Breast epithelium (tissue), 4 donors: ENCODE results near the gene UQCC2. TPM values are rescaled to one million over a fixed set of nuclear protein-coding genes. Genes with fewer than 3 reads are reported as not detected.

Experiments used
- DNase-seq, 2 donors: peaks; one replicate each; pipeline ENCODE4 v3.0.0-alpha.2; 2019; ENCODE audit warnings: low spot score in 2 of 2
- H3K27ac ChIP-seq, 2 donors: fragments of 200-600 bp; sonication (generic) in 1 of 2; one replicate each; pipeline ENCODE4 v1.5.1; 2016 to 2019; ENCODE audit warnings: mild to moderate bottlenecking in 1 of 2
- H3K27me3 ChIP-seq, 2 donors: fragments of 200-600 bp; sonication (generic) in 1 of 2; one replicate each; pipeline versions ENCODE4 v1.5.1 to v1.6.0; 2017 to 2019; ENCODE audit warnings: control low read depth in 1 of 2, mild to moderate bottlenecking in 1 of 2
- H3K36me3 ChIP-seq: fragments of 200-600 bp; one replicate; pipeline ENCODE4 v1.5.1; 2019
- H3K4me1 ChIP-seq, 2 donors: fragments of 200-600 bp; sonication (generic); one replicate each; pipeline ENCODE4 v1.5.1; 2016 to 2019; ENCODE audit warnings: control low read depth in 1 of 2
- H3K4me3 ChIP-seq, 3 donors: fragments of 200-600 bp; sonication (generic); 1 replicate in 2 of 3; 2 replicates in 1 of 3; pipeline ENCODE4 v1.5.1; 2016 to 2019; ENCODE audit warnings: mild to moderate bottlenecking in 3 of 3, moderate library complexity in 2 of 3
- H3K9me3 ChIP-seq, 2 donors: fragments of 200-600 bp; sonication (generic) in 1 of 2; one replicate each; pipeline ENCODE4 v1.5.1; 2016 to 2019; ENCODE audit warnings: control low read depth in 1 of 2
- CTCF ChIP-seq, 3 donors: fragments of 450-650 bp; IDR thresholded peaks; one replicate each; pipeline ENCODE4 v1.5.1; 2016 to 2017; ENCODE audit warnings: antibody characterized with exemption in 3 of 3, mild to moderate bottlenecking in 3 of 3, moderate library complexity in 3 of 3
- POLR2A ChIP-seq: fragments of 450-650 bp; IDR thresholded peaks from one replicate; pipeline ENCODE4 v1.6.1; 2016; ENCODE audit warnings: antibody characterized with exemption, mild to moderate bottlenecking, moderate library complexity
- POLR2AphosphoS5 ChIP-seq, 3 donors: sonication (generic); formaldehyde crosslinking; IDR thresholded peaks; one replicate each; pipeline ENCODE4 v1.6.1; 2017; ENCODE audit warnings: antibody characterized with exemption in 3 of 3
- intact Hi-C: fragments of 100-400 bp; cut with DNase I; formaldehyde crosslinking; loops from one replicate; pipeline ENCODE4 v1.15.1; 2023; ENCODE audit warnings: low total_unique reads
- total RNA-seq, 3 donors: library from RNA; depleted of rRNA; stranded (reverse); fragments of >200 nt; gene quantifications; one replicate each; pipeline ENCODE4 v1.1.0, GENCODE V29; 2016

Gene UQCC2
- total RNA-seq, 3 donors from 2014 or later: 9.9 to 19.7 (median 19.6) TPM

GRCh38 chr6:33702345-33702977 lies 9.0 kb downstream of the UQCC2 start:
- no peak overlapping the region for H3K4me3 ChIP-seq
- no peak for DNase-seq
- H3K27ac ChIP-seq: no peak overlapping the region
- no peaks in the 10 kb centered on the region for H3K27me3 ChIP-seq
- H3K36me3 ChIP-seq: no peaks in the 10 kb centered on the region
- intact Hi-C loops: no loop called here
- no peaks in the 10 kb centered on the region for H3K9me3 ChIP-seq
- peaks cover 0 to 14% of the 10 kb centered on the region in 2 donors for H3K4me1 ChIP-seq
- no peak for TF ChIP-seq POLR2A
- peak in 1 of 3 donors; percentile 50 for TF ChIP-seq CTCF (IDR thresholded peaks at IDR 0.05)

- Histone ChIP-seq H3K27me3 (no peaks in the 10 kb centered on the region), H3K27ac (peak overlapping the region; percentile 66 to 68)
Observed at GRCh38 chr6:33700391-33701050, 11.0 kb downstream of the UQCC2 start.

GRCh38 chr6:33699739-33700138 lies 11.8 kb downstream of the UQCC2 start:
- intact Hi-C loops: loop anchor here (5.0 to 10.0 kb wide), 2 partner anchors 97 to 115 kb away; partner anchors contain the start of gene BAK1
- no peaks in the 10 kb centered on the region for H3K27me3 ChIP-seq
- TF ChIP-seq POLR2A (no peak), CTCF (IDR thresholded peaks at IDR 0.05) (peak in 1 of 3 donors; percentile 21)
- H3K27ac ChIP-seq: peak overlapping the region; percentile 66 to 68
- H3K4me1 ChIP-seq: peaks cover 15 to 39% of the 10 kb centered on the region in 2 donors
- no peak overlapping the region for H3K4me3 ChIP-seq
- no peaks in the 10 kb centered on the region for H3K36me3 ChIP-seq
- H3K9me3 ChIP-seq: no peaks in the 10 kb centered on the region
- DNase-seq: no peak

More at GRCh38 chr6:33700391-33701050, 11.0 kb downstream of the UQCC2 start:
- H3K4me3 ChIP-seq: no peak overlapping the region
- no peak for DNase-seq
- TF ChIP-seq POLR2AphosphoS5 (IDR thresholded peaks at IDR 0.05) (no peak), CTCF (IDR thresholded peaks at IDR 0.05) (peak in 2 of 3 donors; percentile 40 to 55)
- H3K36me3 ChIP-seq: no peaks in the 10 kb centered on the region
- peaks cover 9 to 31% of the 10 kb centered on the region in 2 donors for H3K4me1 ChIP-seq
- H3K9me3 ChIP-seq: no peaks in the 10 kb centered on the region
- intact Hi-C loops: no loop called here

- Histone ChIP-seq H3K27ac (peak overlapping the region; percentile 66 to 68), H3K4me1 (peaks cover 15 to 40% of the 10 kb centered on the region in 2 donors)
- DNase-seq: no peak
Observed at GRCh38 chr6:33699131-33699530, 12.4 kb downstream of the UQCC2 start.

More at GRCh38 chr6:33699131-33699530, 12.4 kb downstream of the UQCC2 start:
- no peaks in the 10 kb centered on the region for H3K27me3 ChIP-seq
- TF ChIP-seq POLR2A (no peak), CTCF (IDR thresholded peaks at IDR 0.05) (no peak), POLR2AphosphoS5 (IDR thresholded peaks at IDR 0.05) (no peak)
- H3K9me3 ChIP-seq: no peaks in the 10 kb centered on the region
- no peak overlapping the region for H3K4me3 ChIP-seq
- H3K36me3 ChIP-seq: no peaks in the 10 kb centered on the region
- intact Hi-C loops: loop anchor here (5.0 to 10.0 kb wide), 2 partner anchors 97 to 114 kb away; partner anchors contain the start of gene BAK1
